ENCODE data around the gene HIPK4. TPM values are rescaled to one million over a fixed set of nuclear protein-coding genes. Genes with fewer than 3 reads are reported as not detected.

HIPK4 gene
- polyA plus RNA-seq, 3 donors, result 0.09 TPM; not detected in 2

GRCh38 chr19:40388481-40388880 is 1.5 kb downstream of the HIPK4 start:
- intact Hi-C loops (cut with micrococcal nuclease), result no loop called here
- peaks cover 0 to 4% (median 0%) of the 10 kb centered on the region in 7 donors for H3K9me3 Mint-ChIP-seq
- no peak for DNase-seq
- Histone ChIP-seq H2AFZ (ENCODE audit: insufficient read depth, low read depth, low read length, poor library complexity, severe bottlenecking) (no peak overlapping the region), H3K9ac (ENCODE audit: insufficient read depth, low read length, poor library complexity, severe bottlenecking) (no peak overlapping the region), H3K9me3 (replicated peaks in 1 of 2; ENCODE audit: control insufficient read depth in 1 of 2, insufficient read depth in 1 of 2, low read length in 2 of 2) (no peaks in the 10 kb centered on the region), H3K4me3 (replicated peaks in 1 of 3; ENCODE audit: low read depth in 2 of 3, low read length in 3 of 3) (no peak overlapping the region), H3K79me2 (ENCODE audit: insufficient read depth, low read length) (no peaks in the 10 kb centered on the region), H3K27ac (ENCODE audit: low read depth in 1 of 2, low read length in 2 of 2) (no peak overlapping the region), H3K4me1 (ENCODE audit: control insufficient read depth in 1 of 2, insufficient read depth in 2 of 2, low read length in 2 of 2) (peaks cover 5 to 10% of the 10 kb centered on the region in 2 donors), H4K20me1 (ENCODE audit: insufficient read depth, low read length) (no peaks in the 10 kb centered on the region), H3K4me2 (replicated peaks; ENCODE audit: extremely low read depth, low read length, poor library complexity, severe bottlenecking) (no peak overlapping the region), H3K27me3 (ENCODE audit: control insufficient read depth in 2 of 2, insufficient read depth in 2 of 2, low read length in 2 of 2) (no peaks in the 10 kb centered on the region), H3K36me3 (replicated peaks in 1 of 2; ENCODE audit: control insufficient read depth in 1 of 2, insufficient read depth in 2 of 2, low read length in 2 of 2) (no peaks in the 10 kb centered on the region)
- peak overlapping the region in 2 of 7 donors; percentile 18 to 60 for H3K27ac Mint-ChIP-seq
- WGBS (ENCODE audit: insufficient coverage), result 100% methylated on average over 2 of the region's 3 CpGs
- H3K27me3 Mint-ChIP-seq (ENCODE audit: low read depth in 3 of 3), result peaks cover 3 to 14% (median 3%) of the 10 kb centered on the region in 3 donors
- TF ChIP-seq, protein P1, sequence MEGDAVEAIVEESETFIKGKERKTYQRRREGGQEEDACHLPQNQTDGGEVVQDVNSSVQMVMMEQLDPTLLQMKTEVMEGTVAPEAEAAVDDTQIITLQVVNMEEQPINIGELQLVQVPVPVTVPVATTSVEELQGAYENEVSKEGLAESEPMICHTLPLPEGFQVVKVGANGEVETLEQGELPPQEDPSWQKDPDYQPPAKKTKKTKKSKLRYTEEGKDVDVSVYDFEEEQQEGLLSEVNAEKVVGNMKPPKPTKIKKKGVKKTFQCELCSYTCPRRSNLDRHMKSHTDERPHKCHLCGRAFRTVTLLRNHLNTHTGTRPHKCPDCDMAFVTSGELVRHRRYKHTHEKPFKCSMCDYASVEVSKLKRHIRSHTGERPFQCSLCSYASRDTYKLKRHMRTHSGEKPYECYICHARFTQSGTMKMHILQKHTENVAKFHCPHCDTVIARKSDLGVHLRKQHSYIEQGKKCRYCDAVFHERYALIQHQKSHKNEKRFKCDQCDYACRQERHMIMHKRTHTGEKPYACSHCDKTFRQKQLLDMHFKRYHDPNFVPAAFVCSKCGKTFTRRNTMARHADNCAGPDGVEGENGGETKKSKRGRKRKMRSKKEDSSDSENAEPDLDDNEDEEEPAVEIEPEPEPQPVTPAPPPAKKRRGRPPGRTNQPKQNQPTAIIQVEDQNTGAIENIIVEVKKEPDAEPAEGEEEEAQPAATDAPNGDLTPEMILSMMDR (IDR thresholded peaks at IDR 0.05), result no peak
- no peak overlapping the region for H3K4me3 Mint-ChIP-seq
- H3K4me1 Mint-ChIP-seq, result peaks cover 15% of the 10 kb centered on the region
- H3K36me3 Mint-ChIP-seq, result no peaks in the 10 kb centered on the region

GRCh38 chr19:40387155-40387554 is 2.8 kb downstream of the HIPK4 start:
- Mint-ChIP-seq H3K27ac (no peak overlapping the region), H3K36me3 (no peaks in the 10 kb centered on the region), H3K4me3 (no peak overlapping the region), H3K4me1 (peaks cover 15% of the 10 kb centered on the region), H3K9me3 (peaks cover 0 to 4% (median 0%) of the 10 kb centered on the region in 7 donors), H3K27me3 (ENCODE audit: low read depth in 3 of 3) (peaks cover 1 to 14% (median 3%) of the 10 kb centered on the region in 3 donors)
- 93% methylated on average over 9 of the region's 10 CpGs for WGBS (ENCODE audit: insufficient coverage)
- H2AFZ ChIP-seq (ENCODE audit: insufficient read depth, low read depth, low read length, poor library complexity, severe bottlenecking), result no peak overlapping the region
- no peaks in the 10 kb centered on the region for H3K9me3 ChIP-seq (replicated peaks in 1 of 2; ENCODE audit: control insufficient read depth in 1 of 2, insufficient read depth in 1 of 2, low read length in 2 of 2)
- H3K4me3 ChIP-seq (replicated peaks in 1 of 3; ENCODE audit: low read depth in 2 of 3, low read length in 3 of 3), result no peak overlapping the region
- peaks cover 5 to 10% of the 10 kb centered on the region in 2 donors for H3K4me1 ChIP-seq (ENCODE audit: control insufficient read depth in 1 of 2, insufficient read depth in 2 of 2, low read length in 2 of 2)
- TF ChIP-seq, protein P1 (IDR thresholded peaks at IDR 0.05), result no peak
- no peak overlapping the region for H3K4me2 ChIP-seq (replicated peaks; ENCODE audit: extremely low read depth, low read length, poor library complexity, severe bottlenecking)
- H3K27ac ChIP-seq (ENCODE audit: low read depth in 1 of 2, low read length in 2 of 2), result no peak overlapping the region
- no peaks in the 10 kb centered on the region for H4K20me1 ChIP-seq (ENCODE audit: insufficient read depth, low read length)
- H3K27me3 ChIP-seq (ENCODE audit: control insufficient read depth in 2 of 2, insufficient read depth in 2 of 2, low read length in 2 of 2), result no peaks in the 10 kb centered on the region
- no peaks in the 10 kb centered on the region for H3K36me3 ChIP-seq (replicated peaks in 1 of 2; ENCODE audit: control insufficient read depth in 1 of 2, insufficient read depth in 2 of 2, low read length in 2 of 2)
- H3K9ac ChIP-seq (ENCODE audit: insufficient read depth, low read length, poor library complexity, severe bottlenecking), result no peak overlapping the region
- no peak for DNase-seq
- H3K79me2 ChIP-seq (ENCODE audit: insufficient read depth, low read length), result no peaks in the 10 kb centered on the region
- intact Hi-C loops (cut with micrococcal nuclease), result no loop called here

Measured in CD14-positive monocyte (primary cell).